NB4 (cell line): ENCODE data around the gene SCAMP4.

Experiments
- CTCF ChIP-seq: IDR thresholded peaks from one replicate; pipeline ENCODE4 v1.5.1; 2012; ENCODE audit warnings: low read depth, low read length
- MAX ChIP-seq: IDR thresholded peaks from 2 replicates; pipeline ENCODE4 v1.6.1; 2011; ENCODE audit warnings: low read depth, low read length

- no peak for TF ChIP-seq CTCF
- TF ChIP-seq MAX: no peak
Observed at GRCh38 chr19:1933244-1933643, 28.0 kb downstream of the SCAMP4 start.
